A549 (cell line): ENCODE measurements around the gene ZNF483. TPM values are rescaled to one million over a fixed set of nuclear protein-coding genes. Genes with fewer than 3 reads are reported as not detected.
"Not testable (repeated sequence)": the region's sequence is repeated elsewhere in the genome, so short reads cannot be mapped to it uniquely, and the experiment has no call there.

Experiments used
- ATAC-seq, 2 experiments: fragments of 200-7000 bp in 1 of 2; fragments of >200 bp in 1 of 2; cut with Nextera tagmentation in 1 of 2; cut with Tn5 transposase in 1 of 2; 3 replicates each; pipeline versions ENCODE4 v1.8.0 to v1.9.1; 2018 to 2020; ENCODE audit warnings: mild to moderate bottlenecking in 1 of 2, moderate library complexity in 1 of 2
- CTCF ChIA-PET: fragments of 300-600 bp; sonication (Branson Sonifier 250); formaldehyde crosslinking; extraction: SDS; loops from one replicate; lab custom pipeline; 2021; ENCODE audit warnings: antibody characterized with exemption, inconsistent platforms; lab: Yijun Ruan, JAX
- POLR2A ChIA-PET: fragments of 350-600 bp; formaldehyde crosslinking; extraction: SDS; loops from one replicate; lab custom pipeline; 2021; ENCODE audit warnings: antibody characterized with exemption, inconsistent platforms; lab: Yijun Ruan, JAX
- DNase-seq, 2 experiments: peaks; one replicate each; pipeline versions ENCODE4 v3.0.0 to v3.0.0-alpha.2; 2011 to 2016; ENCODE audit warnings: low read depth in 1 of 2, low spot score in 1 of 2
- FAIRE-seq: peaks from 2 replicates; lab custom pipeline; 2011; peaks lifted over from hg19 to GRCh38; lab: Jason Lieb, UNC
- H3K27ac ChIP-seq, 2 experiments: fragments of >200 bp; sonication (Bioruptor Twin); formaldehyde crosslinking; 3 replicates each; pipeline ENCODE4 v1.5.1; 2016 to 2017
- H3K4me1 ChIP-seq: fragments of >200 bp; sonication (Bioruptor Twin); formaldehyde crosslinking; 3 replicates; pipeline ENCODE4 v1.6.1; 2016
- H3K4me2 ChIP-seq: fragments of >200 bp; sonication (Bioruptor Twin); formaldehyde crosslinking; 3 replicates; pipeline ENCODE4 v1.6.1; 2016
- H3K4me3 ChIP-seq: fragments of >200 bp; sonication (Bioruptor Twin); formaldehyde crosslinking; 3 replicates; pipeline ENCODE4 v1.5.1; 2016
- H3K9me3 ChIP-seq: fragments of >200 bp; sonication (Bioruptor Twin); formaldehyde crosslinking; 3 replicates; pipeline ENCODE4 v1.6.1; 2016
- BHLHE40 ChIP-seq: IDR thresholded peaks from 2 replicates; pipeline ENCODE4 v1.6.1; 2012; ENCODE audit warnings: low read depth, low read length, inconsistent platforms
- CBX2 ChIP-seq: fragments of 200-600 bp; sonication (generic); IDR thresholded peaks from 2 replicates; pipeline ENCODE4 v1.6.1; 2016; ENCODE audit warnings: low read depth, mild to moderate bottlenecking, borderline replicate concordance
- CBX8 ChIP-seq: fragments of 200-600 bp; sonication (generic); IDR thresholded peaks from 2 replicates; pipeline ENCODE4 v1.6.1; 2016
- CHD2 ChIP-seq: fragments of 150-350 bp; IDR thresholded peaks from 2 replicates; pipeline ENCODE4 v1.6.1; 2014; ENCODE audit warnings: low read length; ENCODE audit not compliant: partially characterized antibody
- GATA3 ChIP-seq: IDR thresholded peaks from 2 replicates; pipeline ENCODE4 v1.6.1; 2012; ENCODE audit warnings: borderline replicate concordance
- HDAC2 ChIP-seq: fragments of 200-600 bp; sonication (generic); IDR thresholded peaks from 2 replicates; pipeline ENCODE4 v1.6.1; 2016
- JUN ChIP-seq, 2 experiments: fragments of >200 bp; sonication (Bioruptor Twin); formaldehyde crosslinking; IDR thresholded peaks; 2 replicates in 1 of 2; 3 replicates in 1 of 2; pipeline ENCODE4 v1.6.1; 2016 to 2017
- JUNB ChIP-seq: fragments of >200 bp; sonication (Bioruptor Twin); formaldehyde crosslinking; IDR thresholded peaks from 2 replicates; pipeline ENCODE4 v1.6.1; 2016
- KDM1A ChIP-seq: fragments of 200-600 bp; sonication (generic); IDR thresholded peaks from 2 replicates; pipeline ENCODE4 v1.6.1; 2016; ENCODE audit warnings: low read depth, mild to moderate bottlenecking
- MAFK ChIP-seq: fragments of 450-650 bp; IDR thresholded peaks from 2 replicates; pipeline ENCODE4 v1.6.1; 2014; ENCODE audit not compliant: partially characterized antibody
- PHF8 ChIP-seq: fragments of 200-600 bp; sonication (generic); IDR thresholded peaks from 2 replicates; pipeline ENCODE4 v1.6.1; 2016; ENCODE audit warnings: low read depth, mild to moderate bottlenecking, antibody characterized with exemption, moderate library complexity, borderline replicate concordance
- POLR2AphosphoS2 ChIP-seq: conservative IDR thresholded peaks from 2 replicates; pipeline ENCODE4 v1.6.1; 2012; ENCODE audit warnings: low read length, improper control_type of control experiment, inconsistent platforms
- RAD21 ChIP-seq, 2 experiments: fragments of >200 bp in 1 of 2; sonication (Bioruptor Twin) in 1 of 2; formaldehyde crosslinking in 1 of 2; IDR thresholded peaks in 1 of 2; conservative IDR thresholded peaks in 1 of 2; 2 replicates in 1 of 2; 3 replicates in 1 of 2; pipeline ENCODE4 v1.6.1; 2012 to 2018; ENCODE audit warnings: inconsistent platforms in 1 of 2
- RCOR1 ChIP-seq: fragments of 150-350 bp; IDR thresholded peaks from 2 replicates; pipeline ENCODE4 v1.6.1; 2014; ENCODE audit warnings: antibody characterized with exemption, low read length, low read depth
- SMC3 ChIP-seq: fragments of >200 bp; sonication (Bioruptor Twin); formaldehyde crosslinking; IDR thresholded peaks from 3 replicates; pipeline ENCODE4 v1.6.1; 2018; ENCODE audit warnings: inconsistent platforms
- ZC3H11A ChIP-seq: fragments of 450-650 bp; IDR thresholded peaks from 2 replicates; pipeline ENCODE4 v1.6.1; 2014; ENCODE audit warnings: antibody characterized with exemption, mild to moderate bottlenecking
- ZSCAN20 ChIP-seq: fragments of 250-450 bp; sonication (Bioruptor Pico); IDR thresholded peaks from 2 replicates; pipeline ENCODE4 v1.8.0; 2022; ENCODE audit warnings: mild to moderate bottlenecking, moderate library complexity
- WGBS: methylation state at CpG from one replicate; pipeline ENCODE4 v1.1.6; 2017; ENCODE audit errors: missing lambda C conversion rate; 5-methylcytosine and 5-hydroxymethylcytosine counted together
- polyA plus RNA-seq, 4 experiments: library from polyadenylated mRNA; depleted of rRNA in 3 of 4; stranded (reverse); fragments of >200 nt; fragmentation: RNase III in 1 of 4; extraction: RNeasy Plus Mini Kit Qiagen cat#74134 plus additional on column Dnase treatment in 1 of 4; gene quantifications; 2 replicates in 3 of 4; 3 replicates in 1 of 4; pipeline ENCODE4 v1.2.3, GENCODE V29; 2011 to 2017
- TF ChIP-seq, protein P1 (sequence below): fragments of 250-450 bp; sonication (Bioruptor Pico); IDR thresholded peaks from 2 replicates; pipeline ENCODE4 v1.5.0; 2020; ENCODE audit warnings: low read depth, mild to moderate bottlenecking, moderate library complexity
- TF ChIP-seq, protein P2 (sequence below): fragments of >200 bp; sonication (Bioruptor Twin); formaldehyde crosslinking; IDR thresholded peaks from 3 replicates; pipeline ENCODE4 v1.5.1; 2016
- TF ChIP-seq, protein P3 (sequence below): fragments of >200 bp; sonication (Bioruptor Twin); formaldehyde crosslinking; IDR thresholded peaks from 2 replicates; pipeline ENCODE4 v1.6.1; 2016
- TF ChIP-seq, protein P4 (sequence below): fragments of 250-450 bp; sonication (Bioruptor Pico); IDR thresholded peaks from 2 replicates; pipeline ENCODE4 v1.5.0; 2021; ENCODE audit warnings: mild to moderate bottlenecking, moderate library complexity, borderline replicate concordance
- TF ChIP-seq, protein P5 (sequence below): fragments of 450-650 bp; IDR thresholded peaks from 2 replicates; pipeline ENCODE4 v1.6.1; 2014; ENCODE audit warnings: antibody characterized with exemption
- TF ChIP-seq, protein P6 (sequence below): fragments of 200-600 bp; sonication (generic); IDR thresholded peaks from 2 replicates; pipeline ENCODE4 v1.6.1; 2016; ENCODE audit warnings: antibody characterized with exemption, mild to moderate bottlenecking, moderate library complexity

Gene ZNF483
- polyA plus RNA-seq, 2 of the 4 experiments (the other 2 are of a cell fraction), result 1.0 to 2.8 TPM

DNA sequence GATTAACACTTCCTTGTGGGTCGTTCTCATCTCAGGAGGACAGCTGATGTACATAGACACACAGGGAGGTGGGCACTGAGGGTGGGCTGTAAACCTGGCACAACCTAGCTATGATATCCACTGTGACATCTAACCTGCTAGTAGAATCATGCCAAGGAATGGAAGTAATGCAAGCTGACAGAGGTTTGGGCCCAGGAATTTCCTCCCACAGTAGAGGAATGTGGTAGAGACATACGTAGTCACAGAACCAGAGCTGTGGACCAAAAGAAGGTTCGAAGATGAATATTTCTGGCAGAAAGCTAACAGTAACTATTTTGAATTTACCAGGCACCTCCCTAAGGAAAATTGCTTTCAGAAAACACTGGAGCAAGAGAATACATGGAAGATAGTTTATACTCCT, 90.9 kb downstream of the ZNF483 start:
- 71% methylated on average over 3 of the region's 3 CpGs for WGBS
- no peak for FAIRE-seq

DNA sequence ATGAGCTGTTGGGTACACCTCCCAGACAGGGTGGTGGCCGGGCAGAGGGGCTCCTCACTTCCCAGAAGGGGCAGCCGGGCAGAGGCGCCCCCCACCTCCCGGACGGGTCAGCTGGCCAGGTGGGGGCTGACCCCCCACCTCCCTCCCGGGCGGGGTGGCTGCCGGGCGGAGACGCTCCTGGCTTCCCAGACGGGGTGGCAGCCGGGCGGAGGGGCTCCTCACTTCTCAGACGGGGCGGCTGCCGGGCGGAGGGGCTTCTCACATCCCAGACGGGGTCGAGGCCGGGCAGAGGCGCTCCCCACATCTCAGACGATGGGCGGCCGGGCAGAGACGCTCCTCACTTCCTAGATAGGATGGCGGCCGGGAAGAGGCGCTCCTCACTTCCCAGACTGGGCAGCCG, 92.4 kb downstream of the ZNF483 start:
- H3K4me3 ChIP-seq, H3K27ac ChIP-seq, H3K4me2 ChIP-seq, H3K9me3 ChIP-seq, FAIRE-seq, DNase-seq, POLR2A ChIA-PET, ATAC-seq: not testable (repeated sequence)
- CTCF ChIA-PET, result interaction anchor here (1.5 kb wide), 1 partner anchor 19 kb away, joined by 5 read pairs; no protein-coding TSS in a partner anchor
- peaks cover 20% of the 10 kb centered on the region for H3K4me1 ChIP-seq
- whole genome bisulfite sequencing, result 80% methylated on average over 8 of the region's 29 CpGs

More for the DNA sequence above, 90.9 kb downstream of the ZNF483 start:
- no peak overlapping the region for H3K4me2 ChIP-seq
- TF ChIP-seq RCOR1 (no peak), BHLHE40 (no peak), ZC3H11A (no peak), HDAC2 (no peak), CBX8 (no peak), RAD21 (conservative IDR thresholded peaks at IDR 0.05 in 1 of 2, IDR thresholded peaks at IDR 0.05 in 1 of 2) (no peak), JUNB (no peak), POLR2AphosphoS2 (no peak), PHF8 (no peak)
- TF ChIP-seq, protein P1, sequence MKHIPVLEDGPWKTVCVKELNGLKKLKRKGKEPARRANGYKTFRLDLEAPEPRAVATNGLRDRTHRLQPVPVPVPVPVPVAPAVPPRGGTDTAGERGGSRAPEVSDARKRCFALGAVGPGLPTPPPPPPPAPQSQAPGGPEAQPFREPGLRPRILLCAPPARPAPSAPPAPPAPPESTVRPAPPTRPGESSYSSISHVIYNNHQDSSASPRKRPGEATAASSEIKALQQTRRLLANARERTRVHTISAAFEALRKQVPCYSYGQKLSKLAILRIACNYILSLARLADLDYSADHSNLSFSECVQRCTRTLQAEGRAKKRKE (CRISPR knock-in tag), result no peak
- TF ChIP-seq, all 56 proteins: peak for 0
- Histone ChIP-seq H3K9me3 (no peaks in the 10 kb centered on the region), H3K4me1 (peaks cover 13% of the 10 kb centered on the region), H3K27ac (no peak overlapping the region), H3K4me3 (no peak overlapping the region)
- DNase-seq (no peak), ATAC-seq (no peak)
- ChIA-PET CTCF (interaction anchor here (0.6 to 1.8 kb wide), 4 partner anchors 11 to 459 kb away, joined by 3 to 13 read pairs (median 4); no protein-coding TSS in a partner anchor), POLR2A (no interaction called here)

DNA sequence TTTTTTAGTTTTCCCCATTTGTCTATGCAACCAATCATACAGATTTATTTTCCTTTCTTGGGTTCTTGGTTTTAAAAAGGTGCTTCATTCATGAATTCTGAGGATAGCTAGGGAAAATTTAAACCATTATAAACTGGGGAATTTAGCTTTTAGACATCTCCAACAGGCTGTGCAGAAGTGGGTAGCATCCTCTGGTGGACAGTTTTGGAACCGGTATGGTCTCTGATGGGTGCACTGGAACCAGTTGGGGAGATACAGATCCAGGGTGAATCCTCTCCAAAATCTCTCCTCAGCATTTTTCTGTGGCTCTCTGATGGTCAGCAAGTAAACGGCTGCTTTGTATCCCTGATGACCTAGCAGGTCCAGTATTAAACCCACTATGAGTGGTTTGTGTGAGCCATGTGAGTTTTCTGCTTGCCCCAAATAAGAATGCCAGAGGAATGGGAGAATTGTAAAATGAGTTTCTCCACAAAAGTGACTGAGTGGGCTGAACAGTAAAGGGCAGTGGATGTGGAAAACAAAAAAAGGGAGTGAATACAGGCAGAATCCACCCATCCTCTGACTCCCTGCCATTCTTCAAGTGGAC, 97.0 kb downstream of the ZNF483 start:
- peak; percentile 49 to 61 for DNase-seq
- ChIA-PET CTCF (interaction anchor here (0.6 to 12.1 kb wide), 13 partner anchors 9 to 251 kb away, joined by 3 to 112 read pairs (median 4); partner anchors contain the start of gene PTGR1), POLR2A (interaction anchor here (1.1 to 1.4 kb wide), 3 partner anchors 9 to 23 kb away, joined by 3 to 21 read pairs (median 12); partner anchors contain the start of genes DNAJC25 and PTGR1)
- peak; percentile 90 to 98 for ATAC-seq
- peaks cover 17% of the 10 kb centered on the region for H3K4me1 ChIP-seq
- WGBS, result 23% methylated on average over 2 of the region's 2 CpGs
- H3K4me2 ChIP-seq, result peak overlapping the region; percentile 30
- no peaks in the 10 kb centered on the region for H3K9me3 ChIP-seq
- peak overlapping the region; percentile 49 to 70 for H3K27ac ChIP-seq
- H3K4me3 ChIP-seq, result no peak overlapping the region
- peak; percentile 77 to 86 for TF ChIP-seq RAD21 (conservative IDR thresholded peaks at IDR 0.05 in 1 of 2, IDR thresholded peaks at IDR 0.05 in 1 of 2)
- TF ChIP-seq, protein P2, sequence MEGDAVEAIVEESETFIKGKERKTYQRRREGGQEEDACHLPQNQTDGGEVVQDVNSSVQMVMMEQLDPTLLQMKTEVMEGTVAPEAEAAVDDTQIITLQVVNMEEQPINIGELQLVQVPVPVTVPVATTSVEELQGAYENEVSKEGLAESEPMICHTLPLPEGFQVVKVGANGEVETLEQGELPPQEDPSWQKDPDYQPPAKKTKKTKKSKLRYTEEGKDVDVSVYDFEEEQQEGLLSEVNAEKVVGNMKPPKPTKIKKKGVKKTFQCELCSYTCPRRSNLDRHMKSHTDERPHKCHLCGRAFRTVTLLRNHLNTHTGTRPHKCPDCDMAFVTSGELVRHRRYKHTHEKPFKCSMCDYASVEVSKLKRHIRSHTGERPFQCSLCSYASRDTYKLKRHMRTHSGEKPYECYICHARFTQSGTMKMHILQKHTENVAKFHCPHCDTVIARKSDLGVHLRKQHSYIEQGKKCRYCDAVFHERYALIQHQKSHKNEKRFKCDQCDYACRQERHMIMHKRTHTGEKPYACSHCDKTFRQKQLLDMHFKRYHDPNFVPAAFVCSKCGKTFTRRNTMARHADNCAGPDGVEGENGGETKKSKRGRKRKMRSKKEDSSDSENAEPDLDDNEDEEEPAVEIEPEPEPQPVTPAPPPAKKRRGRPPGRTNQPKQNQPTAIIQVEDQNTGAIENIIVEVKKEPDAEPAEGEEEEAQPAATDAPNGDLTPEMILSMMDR, result peak; percentile 80
- TF ChIP-seq, protein P3, sequence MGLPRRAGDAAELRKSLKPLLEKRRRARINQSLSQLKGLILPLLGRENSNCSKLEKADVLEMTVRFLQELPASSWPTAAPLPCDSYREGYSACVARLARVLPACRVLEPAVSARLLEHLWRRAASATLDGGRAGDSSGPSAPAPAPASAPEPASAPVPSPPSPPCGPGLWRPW, result no peak
- TF ChIP-seq ZSCAN20 (CRISPR knock-in tag), result no peak
- no peak for TF ChIP-seq GATA3
- TF ChIP-seq, protein P4, sequence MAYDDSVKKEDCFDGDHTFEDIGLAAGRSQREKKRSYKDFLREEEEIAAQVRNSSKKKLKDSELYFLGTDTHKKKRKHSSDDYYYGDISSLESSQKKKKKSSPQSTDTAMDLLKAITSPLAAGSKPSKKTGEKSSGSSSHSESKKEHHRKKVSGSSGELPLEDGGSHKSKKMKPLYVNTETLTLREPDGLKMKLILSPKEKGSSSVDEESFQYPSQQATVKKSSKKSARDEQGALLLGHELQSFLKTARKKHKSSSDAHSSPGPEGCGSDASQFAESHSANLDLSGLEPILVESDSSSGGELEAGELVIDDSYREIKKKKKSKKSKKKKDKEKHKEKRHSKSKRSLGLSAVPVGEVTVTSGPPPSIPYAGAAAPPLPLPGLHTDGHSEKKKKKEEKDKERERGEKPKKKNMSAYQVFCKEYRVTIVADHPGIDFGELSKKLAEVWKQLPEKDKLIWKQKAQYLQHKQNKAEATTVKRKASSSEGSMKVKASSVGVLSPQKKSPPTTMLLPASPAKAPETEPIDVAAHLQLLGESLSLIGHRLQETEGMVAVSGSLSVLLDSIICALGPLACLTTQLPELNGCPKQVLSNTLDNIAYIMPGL (CRISPR knock-in tag), result no peak
- TF ChIP-seq, protein P5, sequence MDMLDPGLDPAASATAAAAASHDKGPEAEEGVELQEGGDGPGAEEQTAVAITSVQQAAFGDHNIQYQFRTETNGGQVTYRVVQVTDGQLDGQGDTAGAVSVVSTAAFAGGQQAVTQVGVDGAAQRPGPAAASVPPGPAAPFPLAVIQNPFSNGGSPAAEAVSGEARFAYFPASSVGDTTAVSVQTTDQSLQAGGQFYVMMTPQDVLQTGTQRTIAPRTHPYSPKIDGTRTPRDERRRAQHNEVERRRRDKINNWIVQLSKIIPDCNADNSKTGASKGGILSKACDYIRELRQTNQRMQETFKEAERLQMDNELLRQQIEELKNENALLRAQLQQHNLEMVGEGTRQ, result no peak
- no peak for TF ChIP-seq CBX2
- TF ChIP-seq MAFK, result peak; percentile 39
- TF ChIP-seq, protein P6, sequence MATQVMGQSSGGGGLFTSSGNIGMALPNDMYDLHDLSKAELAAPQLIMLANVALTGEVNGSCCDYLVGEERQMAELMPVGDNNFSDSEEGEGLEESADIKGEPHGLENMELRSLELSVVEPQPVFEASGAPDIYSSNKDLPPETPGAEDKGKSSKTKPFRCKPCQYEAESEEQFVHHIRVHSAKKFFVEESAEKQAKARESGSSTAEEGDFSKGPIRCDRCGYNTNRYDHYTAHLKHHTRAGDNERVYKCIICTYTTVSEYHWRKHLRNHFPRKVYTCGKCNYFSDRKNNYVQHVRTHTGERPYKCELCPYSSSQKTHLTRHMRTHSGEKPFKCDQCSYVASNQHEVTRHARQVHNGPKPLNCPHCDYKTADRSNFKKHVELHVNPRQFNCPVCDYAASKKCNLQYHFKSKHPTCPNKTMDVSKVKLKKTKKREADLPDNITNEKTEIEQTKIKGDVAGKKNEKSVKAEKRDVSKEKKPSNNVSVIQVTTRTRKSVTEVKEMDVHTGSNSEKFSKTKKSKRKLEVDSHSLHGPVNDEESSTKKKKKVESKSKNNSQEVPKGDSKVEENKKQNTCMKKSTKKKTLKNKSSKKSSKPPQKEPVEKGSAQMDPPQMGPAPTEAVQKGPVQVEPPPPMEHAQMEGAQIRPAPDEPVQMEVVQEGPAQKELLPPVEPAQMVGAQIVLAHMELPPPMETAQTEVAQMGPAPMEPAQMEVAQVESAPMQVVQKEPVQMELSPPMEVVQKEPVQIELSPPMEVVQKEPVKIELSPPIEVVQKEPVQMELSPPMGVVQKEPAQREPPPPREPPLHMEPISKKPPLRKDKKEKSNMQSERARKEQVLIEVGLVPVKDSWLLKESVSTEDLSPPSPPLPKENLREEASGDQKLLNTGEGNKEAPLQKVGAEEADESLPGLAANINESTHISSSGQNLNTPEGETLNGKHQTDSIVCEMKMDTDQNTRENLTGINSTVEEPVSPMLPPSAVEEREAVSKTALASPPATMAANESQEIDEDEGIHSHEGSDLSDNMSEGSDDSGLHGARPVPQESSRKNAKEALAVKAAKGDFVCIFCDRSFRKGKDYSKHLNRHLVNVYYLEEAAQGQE, result no peak
- TF ChIP-seq JUN (IDR thresholded peaks at IDR 0.05), result no peak
- TF ChIP-seq KDM1A, result no peak
- no peak for TF ChIP-seq HDAC2
- TF ChIP-seq SMC3, result peak; percentile 79
- TF ChIP-seq CHD2, result no peak
- no peak for TF ChIP-seq JUNB
- no peak for FAIRE-seq
